HG02798 (cell line): Measurements from ENCODE around the gene TF.

Experiments used
- ATAC-seq: cut with Tn5 transposase; IDR thresholded peaks from one replicate; pipeline ENCODE4 v1.9.1; 2021; ENCODE audit warnings: mild to moderate bottlenecking; ENCODE audit not compliant: unreplicated experiment, poor library complexity

The TF gene

GRCh38 chr3:133833880-133834620, 87.9 kb downstream of the TF start:
- ATAC-seq, result no peak

- ATAC-seq, result no peak
Observed at GRCh38 chr3:133834621-133835417, 88.6 kb downstream of the TF start.

GRCh38 chr3:133835418-133835743, 89.2 kb downstream of the TF start:
- ATAC-seq, result no peak

- no peak for ATAC-seq
Observed at GRCh38 chr3:133835961-133836360, 89.8 kb downstream of the TF start.

- ATAC-seq, result no peak
Observed at GRCh38 chr3:133836497-133837158, 90.4 kb downstream of the TF start.

- no peak for ATAC-seq
Observed at GRCh38 chr3:133837487-133838295, 91.5 kb downstream of the TF start.

- no peak for ATAC-seq
Observed at GRCh38 chr3:133838296-133838789, 92.2 kb downstream of the TF start.

GRCh38 chr3:133838916-133839800, 93.0 kb downstream of the TF start:
- no peak for ATAC-seq

GRCh38 chr3:133840055-133840737, 94.0 kb downstream of the TF start:
- no peak for ATAC-seq

- no peak for ATAC-seq
Observed at GRCh38 chr3:133840767-133841166, 94.6 kb downstream of the TF start.

- no peak for ATAC-seq
Observed at GRCh38 chr3:133841196-133841595, 95.0 kb downstream of the TF start.

- no peak for ATAC-seq
Observed at GRCh38 chr3:133842158-133842557, 96.0 kb downstream of the TF start.

- ATAC-seq, result no peak
Observed at GRCh38 chr3:133843634-133844033, 97.4 kb downstream of the TF start.

GRCh38 chr3:133845127-133845526, 98.9 kb downstream of the TF start:
- ATAC-seq, result no peak
